ENCODE measurements around the gene GNAT3. TPM values are rescaled to one million over a fixed set of nuclear protein-coding genes. Genes with fewer than 3 reads are reported as not detected.

Gene GNAT3
- total and polyA plus RNA-seq, 4 experiments from 2014 or later, result not detected

DNA sequence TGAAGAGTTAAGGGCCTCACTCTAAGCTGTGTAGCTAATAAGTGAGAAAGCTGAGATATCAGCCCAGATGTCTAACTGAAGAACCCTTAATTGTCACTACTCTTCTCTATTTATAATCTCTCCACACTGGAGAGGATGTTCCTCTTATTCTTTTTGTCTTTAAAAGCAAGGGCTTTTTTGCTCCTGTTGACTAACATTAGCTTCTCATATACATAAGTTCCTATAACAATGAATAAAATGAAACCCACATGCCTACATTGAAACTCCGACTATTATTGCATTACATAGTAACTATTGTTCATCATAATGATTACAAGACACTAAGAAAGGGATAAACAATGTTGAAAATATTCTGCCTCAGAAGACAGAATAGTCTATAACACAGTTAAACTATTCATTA lies 67.1 kb downstream of the GNAT3 start:
- POLR2A ChIA-PET (ENCODE audit: partially characterized antibody), result no interaction called here
- intact Hi-C loops (cut with micrococcal nuclease), result no loop called here
- H3K36me3 Mint-ChIP-seq, result no peaks in the 10 kb centered on the region

DNA sequence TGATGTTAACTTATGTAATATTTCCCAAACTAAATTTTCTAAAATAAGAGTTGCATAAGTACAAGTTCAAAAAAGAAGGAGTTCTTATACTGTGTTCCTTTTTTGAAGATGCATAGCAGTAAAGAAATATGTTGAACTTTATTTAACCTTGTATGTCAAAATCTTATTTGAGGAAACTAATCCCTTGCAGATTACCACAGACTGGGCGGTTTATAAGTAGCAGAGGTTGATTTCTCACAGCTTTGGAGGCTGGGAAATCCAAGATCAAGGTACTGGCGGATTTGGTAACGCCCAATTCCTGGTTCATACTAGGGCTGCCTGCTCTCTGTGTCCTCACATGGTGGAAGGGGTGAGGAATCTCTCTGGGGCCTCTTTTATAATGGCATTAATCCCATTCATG lies 68.5 kb downstream of the GNAT3 start:
- no peak for DNase-seq
- ChIA-PET POLR2A (ENCODE audit: partially characterized antibody) (no interaction called here), CTCF (ENCODE audit: partially characterized antibody) (no interaction called here)
- H3K27ac Mint-ChIP-seq, result no peak overlapping the region
- H3K9me3 ChIP-seq (ENCODE audit: control insufficient read depth in 1 of 2, low read length in 2 of 2), result no peaks in the 10 kb centered on the region
- H3K27ac ChIP-seq (ENCODE audit: low read depth, low read length), result no peak overlapping the region
- H3K4me3 Mint-ChIP-seq, result no peak overlapping the region
- intact Hi-C loops (cut with micrococcal nuclease), result no loop called here
- no peaks in the 10 kb centered on the region for H3K4me1 ChIP-seq (ENCODE audit: insufficient read depth, low read length)
- H3K36me3 Mint-ChIP-seq, result no peaks in the 10 kb centered on the region
- no peak overlapping the region for H3K4me3 ChIP-seq (ENCODE audit: low read length in 2 of 2)
- no peaks in the 10 kb centered on the region for H3K4me1 Mint-ChIP-seq
- H3K27me3 ChIP-seq (ENCODE audit: insufficient read depth, low read length), result no peaks in the 10 kb centered on the region
- H3K36me3 ChIP-seq (ENCODE audit: insufficient read depth, low read length), result no peaks in the 10 kb centered on the region
- H3K9me3 Mint-ChIP-seq, result peaks cover 0 to 10% (median 5%) of the 10 kb centered on the region in 8 donors
- no peaks in the 10 kb centered on the region for H3K27me3 Mint-ChIP-seq

More for the DNA sequence above, 67.1 kb downstream of the GNAT3 start:
- CTCF ChIA-PET (ENCODE audit: partially characterized antibody), result no interaction called here
- Histone ChIP-seq H3K4me3 (ENCODE audit: low read length in 2 of 2) (no peak overlapping the region), H3K27ac (ENCODE audit: low read depth, low read length) (no peak overlapping the region), H3K4me1 (ENCODE audit: insufficient read depth, low read length) (no peaks in the 10 kb centered on the region), H3K9me3 (ENCODE audit: control insufficient read depth in 1 of 2, low read length in 2 of 2) (no peaks in the 10 kb centered on the region), H3K27me3 (ENCODE audit: insufficient read depth, low read length) (no peaks in the 10 kb centered on the region), H3K36me3 (ENCODE audit: insufficient read depth, low read length) (no peaks in the 10 kb centered on the region)
- Mint-ChIP-seq H3K27ac (no peak overlapping the region), H3K27me3 (no peaks in the 10 kb centered on the region), H3K9me3 (peaks cover 0 to 11% (median 5%) of the 10 kb centered on the region in 8 donors), H3K4me1 (no peaks in the 10 kb centered on the region), H3K4me3 (no peak overlapping the region)
- no peak for DNase-seq

DNA sequence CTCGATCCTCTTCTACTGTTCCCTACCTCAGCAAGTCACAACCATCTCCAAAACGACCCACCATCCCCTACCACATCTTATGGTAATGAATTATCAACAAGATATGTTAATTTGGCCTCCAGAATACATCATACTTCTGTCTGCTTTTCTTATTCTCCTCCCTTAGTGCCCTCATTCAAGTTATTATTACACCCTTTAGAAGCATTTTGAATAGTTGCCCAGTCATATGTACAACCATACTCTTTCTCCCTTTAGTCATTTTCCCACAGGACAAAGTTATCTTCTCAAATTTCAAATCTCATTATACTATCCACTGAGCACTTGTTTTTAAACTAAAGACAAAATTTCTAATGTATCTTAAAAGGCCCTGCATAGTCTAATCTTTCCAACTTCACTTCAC lies 71.0 kb downstream of the GNAT3 start:
- intact Hi-C loops (cut with micrococcal nuclease), result no loop called here
- CTCF ChIA-PET (ENCODE audit: partially characterized antibody), result no interaction called here
- H3K36me3 Mint-ChIP-seq, result no peaks in the 10 kb centered on the region
- Histone ChIP-seq H3K4me3 (ENCODE audit: low read length in 2 of 2) (no peak overlapping the region), H3K27ac (ENCODE audit: low read depth, low read length) (no peak overlapping the region), H3K4me1 (ENCODE audit: insufficient read depth, low read length) (no peaks in the 10 kb centered on the region), H3K9me3 (ENCODE audit: control insufficient read depth in 1 of 2, low read length in 2 of 2) (no peaks in the 10 kb centered on the region), H3K27me3 (ENCODE audit: insufficient read depth, low read length) (no peaks in the 10 kb centered on the region), H3K36me3 (ENCODE audit: insufficient read depth, low read length) (no peaks in the 10 kb centered on the region)
- no peak overlapping the region for H3K27ac Mint-ChIP-seq
- POLR2A ChIA-PET (ENCODE audit: partially characterized antibody), result no interaction called here
- H3K4me1 Mint-ChIP-seq, result no peaks in the 10 kb centered on the region
- no peak overlapping the region for H3K4me3 Mint-ChIP-seq
- H3K27me3 Mint-ChIP-seq, result no peaks in the 10 kb centered on the region
- no peak for DNase-seq
- peaks cover 0 to 7% (median 5%) of the 10 kb centered on the region in 8 donors for H3K9me3 Mint-ChIP-seq

DNA sequence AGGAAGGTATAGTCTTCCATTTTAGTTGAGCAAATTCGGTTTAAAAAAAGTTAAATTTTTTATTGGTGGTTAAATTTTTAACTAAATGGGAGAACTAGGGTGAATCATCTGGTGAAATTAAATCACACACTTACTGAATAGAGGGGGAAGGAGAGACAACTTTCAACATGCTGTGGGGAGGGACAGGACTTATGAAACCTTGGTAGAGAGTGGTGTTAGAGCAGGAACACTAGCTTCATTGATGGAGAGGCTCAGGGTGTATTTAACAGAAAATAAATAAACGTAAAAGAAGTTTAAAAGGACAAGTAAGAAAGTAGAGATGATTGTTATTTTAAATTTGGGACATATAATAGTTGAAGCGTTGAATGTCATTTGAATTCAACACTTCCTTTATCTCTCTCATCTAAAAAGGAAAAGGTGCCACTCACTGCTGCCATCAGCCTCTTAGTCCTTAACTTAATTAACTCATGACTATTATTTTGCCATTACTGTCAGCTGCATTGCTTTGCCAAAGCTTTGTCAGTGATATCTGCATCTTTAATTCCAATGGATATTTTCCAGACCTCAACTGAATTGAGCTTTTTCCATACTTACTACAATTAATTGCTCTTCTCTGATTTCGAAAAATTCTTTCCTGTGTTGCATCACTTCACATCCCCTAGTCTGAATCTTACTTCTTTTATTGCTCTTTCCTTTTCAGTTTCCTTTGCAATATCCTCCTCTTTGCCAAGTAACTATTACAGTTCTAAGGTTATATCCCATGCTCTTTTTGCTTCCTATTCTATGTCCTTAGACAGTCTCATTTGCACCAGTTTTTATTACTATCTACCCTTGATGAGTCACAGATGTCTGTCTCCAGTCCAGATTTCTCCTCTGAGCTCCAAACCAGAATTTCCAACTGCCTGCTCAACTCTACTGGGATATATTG lies 71.7 kb downstream of the GNAT3 start:
- Histone ChIP-seq H3K27me3 (ENCODE audit: insufficient read depth, low read length) (no peaks in the 10 kb centered on the region), H3K9me3 (ENCODE audit: control insufficient read depth in 1 of 2, low read length in 2 of 2) (no peaks in the 10 kb centered on the region), H3K27ac (ENCODE audit: low read depth, low read length) (no peak overlapping the region), H3K4me3 (ENCODE audit: low read length in 2 of 2) (no peak overlapping the region), H3K4me1 (ENCODE audit: insufficient read depth, low read length) (no peaks in the 10 kb centered on the region), H3K36me3 (ENCODE audit: insufficient read depth, low read length) (no peaks in the 10 kb centered on the region)
- Mint-ChIP-seq H3K36me3 (no peaks in the 10 kb centered on the region), H3K27ac (no peak overlapping the region), H3K4me1 (no peaks in the 10 kb centered on the region), H3K9me3 (peaks cover 0 to 7% (median 5%) of the 10 kb centered on the region in 8 donors), H3K27me3 (no peaks in the 10 kb centered on the region), H3K4me3 (no peak overlapping the region)
- DNase-seq, result no peak
- ChIA-PET POLR2A (ENCODE audit: partially characterized antibody) (no interaction called here), CTCF (ENCODE audit: partially characterized antibody) (no interaction called here)
- intact Hi-C loops (cut with micrococcal nuclease), result no loop called here

DNA sequence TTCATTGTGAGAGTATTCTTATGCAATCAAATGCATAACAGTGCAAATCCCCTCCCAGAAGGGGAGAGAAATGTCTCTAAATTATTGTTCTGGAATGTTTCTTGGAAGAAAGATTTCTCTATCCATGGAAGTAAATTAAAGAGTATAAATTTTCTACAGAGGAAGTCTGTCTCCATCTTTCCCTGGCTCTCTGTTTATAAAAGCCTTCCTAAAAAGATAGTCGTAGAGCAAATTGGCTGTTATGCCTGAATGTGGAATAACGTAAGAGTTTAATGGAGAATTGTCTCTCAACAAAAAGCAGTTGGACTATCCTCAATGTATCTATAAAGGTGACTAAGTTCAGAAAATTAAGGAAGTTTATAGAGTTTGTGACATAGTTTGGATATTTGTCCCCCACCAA lies 76.3 kb downstream of the GNAT3 start:
- Mint-ChIP-seq H3K4me3 (no peak overlapping the region), H3K36me3 (no peaks in the 10 kb centered on the region), H3K27ac (no peak overlapping the region), H3K9me3 (peaks cover 1 to 12% (median 4%) of the 10 kb centered on the region in 8 donors), H3K27me3 (no peaks in the 10 kb centered on the region), H3K4me1 (no peaks in the 10 kb centered on the region)
- no peak overlapping the region for H3K27ac ChIP-seq (ENCODE audit: low read depth, low read length)
- POLR2A ChIA-PET (ENCODE audit: partially characterized antibody), result no interaction called here
- intact Hi-C loops (cut with micrococcal nuclease), result no loop called here
- no peaks in the 10 kb centered on the region for H3K9me3 ChIP-seq (ENCODE audit: control insufficient read depth in 1 of 2, low read length in 2 of 2)
- DNase-seq, result no peak
- H3K36me3 ChIP-seq (ENCODE audit: insufficient read depth, low read length), result no peaks in the 10 kb centered on the region
- no peaks in the 10 kb centered on the region for H3K4me1 ChIP-seq (ENCODE audit: insufficient read depth, low read length)
- CTCF ChIA-PET (ENCODE audit: partially characterized antibody), result no interaction called here
- no peak overlapping the region for H3K4me3 ChIP-seq (ENCODE audit: low read length in 2 of 2)
- no peaks in the 10 kb centered on the region for H3K27me3 ChIP-seq (ENCODE audit: insufficient read depth, low read length)

DNA sequence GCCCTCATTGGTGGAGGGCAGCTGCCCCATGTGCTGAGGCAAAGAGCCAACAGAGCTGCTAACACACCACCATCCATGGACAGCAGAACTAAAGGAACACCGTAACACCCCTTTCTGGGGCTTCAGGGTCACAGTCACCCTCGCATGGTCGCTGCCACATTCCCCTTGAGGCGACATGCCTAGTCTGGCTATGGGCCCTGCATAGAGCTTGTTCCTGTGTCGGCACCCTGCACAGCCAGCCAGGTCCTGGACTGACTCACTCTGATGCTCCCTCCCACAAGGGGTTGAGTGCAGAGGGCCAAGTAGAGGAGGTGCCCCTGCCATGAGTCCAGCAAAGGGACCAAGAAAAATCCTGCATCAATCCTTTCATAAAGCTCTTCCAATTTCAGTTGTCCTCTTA lies 77.8 kb downstream of the GNAT3 start:
- Mint-ChIP-seq H3K27me3 (no peaks in the 10 kb centered on the region), H3K9me3 (peaks cover 1 to 12% (median 5%) of the 10 kb centered on the region in 8 donors), H3K4me3 (no peak overlapping the region), H3K4me1 (no peaks in the 10 kb centered on the region), H3K27ac (no peak overlapping the region), H3K36me3 (no peaks in the 10 kb centered on the region)
- DNase-seq, result no peak
- Histone ChIP-seq H3K27ac (ENCODE audit: low read depth, low read length) (no peak overlapping the region), H3K9me3 (ENCODE audit: control insufficient read depth in 1 of 2, low read length in 2 of 2) (no peaks in the 10 kb centered on the region), H3K36me3 (ENCODE audit: insufficient read depth, low read length) (no peaks in the 10 kb centered on the region), H3K27me3 (ENCODE audit: insufficient read depth, low read length) (no peaks in the 10 kb centered on the region), H3K4me3 (ENCODE audit: low read length in 2 of 2) (no peak overlapping the region), H3K4me1 (ENCODE audit: insufficient read depth, low read length) (no peaks in the 10 kb centered on the region)
- POLR2A ChIA-PET (ENCODE audit: partially characterized antibody), result no interaction called here
- CTCF ChIA-PET (ENCODE audit: partially characterized antibody), result no interaction called here
- intact Hi-C loops (cut with micrococcal nuclease), result no loop called here

DNA sequence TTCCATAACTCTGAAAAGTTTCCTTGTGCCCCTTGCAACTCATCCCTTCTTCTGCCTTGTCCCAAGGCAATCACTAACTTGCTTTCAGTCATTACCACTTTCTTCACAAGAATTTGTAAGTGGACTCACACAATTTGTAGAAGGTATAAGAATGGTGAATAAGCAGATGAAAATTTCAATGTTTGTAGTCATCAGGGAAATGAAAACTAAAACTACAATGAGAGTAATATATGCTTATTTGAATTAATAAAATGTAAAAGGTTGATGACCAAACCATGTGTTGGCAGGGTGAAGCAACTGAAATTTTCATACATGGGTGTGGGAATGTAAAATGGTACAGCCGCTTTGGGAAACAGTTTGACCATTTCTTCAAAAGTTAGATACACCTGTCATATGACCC lies 79.7 kb downstream of the GNAT3 start:
- Histone ChIP-seq H3K27ac (ENCODE audit: low read depth, low read length) (no peak overlapping the region), H3K4me1 (ENCODE audit: insufficient read depth, low read length) (no peaks in the 10 kb centered on the region), H3K4me3 (ENCODE audit: low read length in 2 of 2) (no peak overlapping the region), H3K27me3 (ENCODE audit: insufficient read depth, low read length) (no peaks in the 10 kb centered on the region), H3K36me3 (ENCODE audit: insufficient read depth, low read length) (no peaks in the 10 kb centered on the region), H3K9me3 (ENCODE audit: control insufficient read depth in 1 of 2, low read length in 2 of 2) (no peaks in the 10 kb centered on the region)
- ChIA-PET POLR2A (ENCODE audit: partially characterized antibody) (no interaction called here), CTCF (ENCODE audit: partially characterized antibody) (no interaction called here)
- Mint-ChIP-seq H3K27me3 (no peaks in the 10 kb centered on the region), H3K4me1 (no peaks in the 10 kb centered on the region), H3K9me3 (peaks cover 3 to 14% (median 6%) of the 10 kb centered on the region in 8 donors), H3K4me3 (no peak overlapping the region), H3K36me3 (no peaks in the 10 kb centered on the region), H3K27ac (no peak overlapping the region)
- intact Hi-C loops (cut with micrococcal nuclease), result no loop called here
- no peak for DNase-seq
